Left ventricle myocardium inferior (tissue), 1 donor: ENCODE measurements around the gene IL2RA. TPM values are rescaled to one million over a fixed set of nuclear protein-coding genes. Genes with fewer than 3 reads are reported as not detected.

ENCODE experiments used
- DNase-seq: peaks from one replicate; pipeline ENCODE4 v3.0.0-alpha.2; 2020
- H3K27ac ChIP-seq: fragments of 200-600 bp; replicated peaks from 2 replicates; pipeline ENCODE4 v1.8.0; 2021
- H3K27me3 ChIP-seq: fragments of 200-600 bp; 2 replicates; pipeline ENCODE4 v1.8.0; 2021; ENCODE audit warnings: low read depth
- H3K36me3 ChIP-seq: fragments of 200-600 bp; 2 replicates; pipeline ENCODE4 v1.8.0; 2021
- H3K4me1 ChIP-seq: fragments of 200-600 bp; 2 replicates; pipeline ENCODE4 v1.8.0; 2021
- H3K4me3 ChIP-seq: fragments of 200-600 bp; 2 replicates; pipeline ENCODE4 v1.8.0; 2021; ENCODE audit warnings: mild to moderate bottlenecking, moderate library complexity
- H3K9me3 ChIP-seq: fragments of 200-600 bp; replicated peaks from 2 replicates; pipeline ENCODE4 v1.8.0; 2021
- intact Hi-C: fragments of 100-400 bp; cut with micrococcal nuclease; formaldehyde crosslinking; loops from one replicate; pipeline ENCODE4 v1.11.0; 2022
- total RNA-seq: library from RNA; stranded (reverse); fragmentation: NEBNext Ultra II Directional; extraction: Animal tissue kit (Norgen Biotek cat#: 25700); gene quantifications from one replicate; pipeline ENCODE4 v1.2.1, GENCODE V29; 2021
- TF ChIP-seq, protein P1 (sequence below): fragments of 200-600 bp; IDR thresholded peaks from 2 replicates; pipeline ENCODE4 v1.8.0; 2021; ENCODE audit warnings: antibody characterized with exemption, mild to moderate bottlenecking, borderline replicate concordance
- donor health status: DM: no; HTN: yes; CAD: no; lungs with severe emphysema.

IL2RA gene
- total RNA-seq, 1 donor from 2014 or later = 2.3 TPM

DNA sequence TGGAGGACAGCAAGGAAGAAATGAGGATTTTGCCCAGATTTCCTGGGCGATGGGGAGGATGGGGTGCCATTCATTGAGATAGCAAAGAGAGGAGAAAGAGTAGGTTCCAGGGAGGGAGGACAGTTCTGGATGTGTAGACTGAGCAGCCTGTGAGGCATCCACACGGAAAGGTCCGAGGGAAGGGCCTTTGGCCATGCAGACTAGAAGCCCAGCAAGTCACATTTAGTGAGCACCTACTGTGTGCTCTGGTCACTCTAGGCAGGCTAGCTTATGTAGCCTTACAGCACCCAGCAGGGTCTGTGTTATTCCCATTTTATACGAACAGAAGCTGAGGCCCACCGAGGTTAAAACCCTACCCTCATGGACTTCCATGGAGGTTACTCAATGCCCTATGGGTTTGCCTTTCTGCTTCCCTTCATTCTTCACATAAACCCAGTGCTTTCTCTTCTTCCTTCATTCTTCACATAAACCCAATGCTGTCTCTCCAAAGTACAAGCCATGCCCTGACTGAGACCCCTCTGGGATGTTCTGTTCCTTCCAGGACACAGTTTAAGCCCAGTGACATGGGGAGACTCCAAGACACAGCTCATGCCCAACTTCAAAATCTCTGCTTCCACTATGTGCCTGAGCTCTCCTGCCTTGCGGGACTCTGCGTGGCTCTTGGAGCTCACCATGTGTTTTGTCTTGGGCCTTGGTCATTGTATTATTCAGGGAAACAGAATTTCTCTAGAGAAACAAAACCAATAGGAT lies 13.7 kb downstream of the IL2RA start:
- Histone ChIP-seq H3K4me3 (no peak overlapping the region), H3K4me1 (peaks cover 32% of the 10 kb centered on the region), H3K36me3 (no peaks in the 10 kb centered on the region), H3K9me3 (no peaks in the 10 kb centered on the region), H3K27ac (no peak overlapping the region), H3K27me3 (peaks cover 8% of the 10 kb centered on the region)
- no peak for DNase-seq
- intact Hi-C loops = no loop called here
- TF ChIP-seq, protein P1, sequence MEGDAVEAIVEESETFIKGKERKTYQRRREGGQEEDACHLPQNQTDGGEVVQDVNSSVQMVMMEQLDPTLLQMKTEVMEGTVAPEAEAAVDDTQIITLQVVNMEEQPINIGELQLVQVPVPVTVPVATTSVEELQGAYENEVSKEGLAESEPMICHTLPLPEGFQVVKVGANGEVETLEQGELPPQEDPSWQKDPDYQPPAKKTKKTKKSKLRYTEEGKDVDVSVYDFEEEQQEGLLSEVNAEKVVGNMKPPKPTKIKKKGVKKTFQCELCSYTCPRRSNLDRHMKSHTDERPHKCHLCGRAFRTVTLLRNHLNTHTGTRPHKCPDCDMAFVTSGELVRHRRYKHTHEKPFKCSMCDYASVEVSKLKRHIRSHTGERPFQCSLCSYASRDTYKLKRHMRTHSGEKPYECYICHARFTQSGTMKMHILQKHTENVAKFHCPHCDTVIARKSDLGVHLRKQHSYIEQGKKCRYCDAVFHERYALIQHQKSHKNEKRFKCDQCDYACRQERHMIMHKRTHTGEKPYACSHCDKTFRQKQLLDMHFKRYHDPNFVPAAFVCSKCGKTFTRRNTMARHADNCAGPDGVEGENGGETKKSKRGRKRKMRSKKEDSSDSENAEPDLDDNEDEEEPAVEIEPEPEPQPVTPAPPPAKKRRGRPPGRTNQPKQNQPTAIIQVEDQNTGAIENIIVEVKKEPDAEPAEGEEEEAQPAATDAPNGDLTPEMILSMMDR = no peak

DNA sequence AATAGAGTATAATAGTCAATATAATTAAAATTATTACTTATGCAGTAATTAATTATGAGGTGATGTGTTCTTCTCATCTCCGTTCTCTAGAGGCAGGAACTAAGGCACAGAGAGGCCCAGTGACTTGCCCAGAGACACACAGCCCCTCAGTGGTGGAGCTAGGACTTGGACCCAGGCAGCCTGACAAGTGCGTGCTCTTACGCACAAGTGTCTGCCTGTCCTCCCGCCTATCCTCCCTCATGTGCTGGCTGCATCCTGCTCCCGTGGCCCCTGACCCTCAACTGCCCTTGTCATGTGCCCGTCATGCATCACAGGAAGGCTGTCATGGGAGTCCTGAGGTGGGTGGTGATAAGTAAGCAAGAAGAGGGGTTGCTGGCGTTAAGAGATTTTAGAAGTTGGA lies 14.3 kb downstream of the IL2RA start:
- TF ChIP-seq, protein P1 = no peak
- Histone ChIP-seq H3K4me1 (peaks cover 26% of the 10 kb centered on the region), H3K9me3 (no peaks in the 10 kb centered on the region), H3K36me3 (no peaks in the 10 kb centered on the region), H3K27ac (no peak overlapping the region), H3K4me3 (no peak overlapping the region), H3K27me3 (peaks cover 8% of the 10 kb centered on the region)
- no peak for DNase-seq
- intact Hi-C loops = no loop called here

DNA sequence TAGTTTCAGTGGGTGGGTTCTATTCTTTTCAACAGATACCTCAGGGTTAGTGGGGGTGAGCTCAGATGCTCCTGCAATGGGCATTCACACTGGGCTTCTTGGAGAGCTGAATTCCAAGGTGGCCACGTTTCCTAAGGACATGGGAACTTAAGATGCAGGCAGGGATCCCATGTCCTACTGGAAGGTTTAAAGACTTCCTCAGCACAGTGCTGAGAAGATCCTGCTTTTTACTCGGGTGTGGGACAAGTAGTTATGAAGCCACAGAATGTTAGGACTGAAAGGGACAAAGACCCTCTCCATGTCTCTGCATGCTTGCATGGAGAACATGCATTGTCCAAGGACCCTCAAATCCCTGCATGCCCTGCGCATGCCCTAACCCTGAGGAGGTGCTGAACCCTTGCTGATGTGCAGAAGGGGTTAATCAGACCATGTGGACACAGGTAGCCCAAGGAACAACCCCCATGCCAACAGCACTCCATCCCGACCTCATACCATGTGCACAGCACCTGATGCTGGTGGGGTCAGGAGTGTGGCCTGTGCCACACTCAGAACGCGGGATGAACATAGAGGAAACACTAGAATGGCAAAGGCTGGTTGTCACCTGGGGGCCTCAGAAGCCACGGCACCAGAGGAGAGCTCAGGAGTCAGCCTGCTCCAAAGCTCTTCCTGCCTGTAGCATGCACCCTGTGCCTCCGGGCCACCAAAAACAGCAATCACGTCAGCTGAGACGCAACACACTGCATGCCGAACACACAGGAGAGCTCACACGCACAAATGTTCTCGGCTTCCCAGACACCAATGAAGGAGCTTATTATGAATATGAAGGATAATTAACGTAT lies 15.2 kb downstream of the IL2RA start:
- DNase-seq = no peak
- intact Hi-C loops = no loop called here
- Histone ChIP-seq H3K9me3 (no peaks in the 10 kb centered on the region), H3K36me3 (no peaks in the 10 kb centered on the region), H3K4me3 (no peak overlapping the region), H3K27ac (no peak overlapping the region), H3K27me3 (peaks cover 8% of the 10 kb centered on the region), H3K4me1 (peaks cover 18% of the 10 kb centered on the region)
- TF ChIP-seq, protein P1 = no peak

DNA sequence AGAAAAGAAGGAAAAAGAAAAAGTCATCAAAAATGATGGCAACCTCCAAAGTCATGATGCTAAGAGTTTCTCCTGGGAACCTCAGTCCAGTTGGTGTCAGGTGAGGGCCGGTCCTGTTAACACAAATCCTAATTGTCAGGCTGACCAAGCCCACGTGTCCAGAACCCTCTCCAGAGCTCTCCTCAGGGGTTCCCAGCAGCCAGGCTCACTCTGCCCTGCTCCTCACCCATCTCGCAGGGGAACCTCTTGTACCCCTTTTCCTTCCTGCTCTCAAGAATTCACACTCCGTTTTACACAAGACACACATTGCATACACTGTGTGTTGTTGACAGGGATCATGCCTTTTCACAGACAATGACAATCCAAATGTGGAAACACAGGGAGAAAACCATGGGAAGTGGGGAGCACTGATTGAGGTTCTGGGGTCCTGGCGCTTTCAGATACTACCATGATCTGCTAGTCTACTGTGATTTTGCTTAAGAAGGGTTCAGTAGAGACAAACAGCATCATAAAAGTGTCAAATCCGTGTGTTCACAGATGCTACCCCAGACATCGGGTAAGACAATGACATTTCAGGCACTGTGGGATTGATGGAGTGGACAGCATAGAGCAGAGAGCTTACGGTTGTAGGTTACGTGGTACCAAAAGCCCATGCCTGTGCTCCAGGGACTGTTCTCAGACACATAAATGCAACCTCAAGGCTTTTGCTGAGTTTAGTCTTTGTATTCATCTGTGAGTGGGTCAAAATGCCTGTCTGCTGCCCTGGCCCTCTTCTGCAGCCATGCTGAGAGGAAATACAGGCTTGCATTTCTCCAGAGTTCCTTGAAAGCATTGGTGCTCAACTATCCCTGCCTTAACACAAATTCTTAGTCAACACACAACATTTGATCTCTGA lies 16.0 kb downstream of the IL2RA start:
- no peak overlapping the region for H3K4me3 ChIP-seq
- H3K4me1 ChIP-seq = peaks cover 9% of the 10 kb centered on the region
- intact Hi-C loops = no loop called here
- peaks cover 8% of the 10 kb centered on the region for H3K27me3 ChIP-seq
- DNase-seq = no peak
- TF ChIP-seq, protein P1 = no peak
- H3K36me3 ChIP-seq = no peaks in the 10 kb centered on the region
- no peaks in the 10 kb centered on the region for H3K9me3 ChIP-seq
- H3K27ac ChIP-seq = no peak overlapping the region

DNA sequence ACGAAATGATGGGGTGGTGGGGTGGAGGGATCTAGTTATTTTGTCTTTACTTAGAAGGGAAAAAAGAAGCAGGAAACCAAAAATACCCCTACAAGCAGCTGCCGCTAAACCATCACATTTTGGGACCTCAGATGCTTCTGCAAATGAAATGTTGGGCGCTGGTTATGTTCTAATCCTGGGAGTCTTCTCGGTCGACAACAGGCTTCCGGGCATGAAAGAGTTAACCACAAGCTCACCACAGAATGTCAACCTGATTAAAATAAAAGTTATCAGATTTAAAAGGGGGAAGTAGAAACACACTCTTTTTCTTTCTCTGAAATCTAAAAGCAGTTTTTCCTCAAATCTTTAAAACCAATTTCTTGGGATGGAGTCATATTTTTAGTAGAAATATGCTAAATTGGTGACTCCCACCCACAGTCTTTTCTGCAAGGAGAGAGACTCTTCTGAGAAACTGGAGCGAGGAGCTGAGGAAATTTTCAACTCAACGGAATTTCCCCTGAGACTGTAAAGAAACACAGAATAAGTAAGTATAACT lies 16.8 kb downstream of the IL2RA start:
- peaks cover 2% of the 10 kb centered on the region for H3K4me1 ChIP-seq
- no peak for DNase-seq
- TF ChIP-seq, protein P1 = no peak

More for the DNA sequence above, 16.8 kb downstream of the IL2RA start:
- H3K9me3 ChIP-seq = no peaks in the 10 kb centered on the region
- H3K36me3 ChIP-seq = no peaks in the 10 kb centered on the region
- no peak overlapping the region for H3K4me3 ChIP-seq
- H3K27me3 ChIP-seq = peaks cover 8% of the 10 kb centered on the region
- no peak overlapping the region for H3K27ac ChIP-seq
- intact Hi-C loops = no loop called here
